Tibial nerve (tissue), 4 donors: ENCODE results near the gene NOC2L. TPM values are rescaled to one million over a fixed set of nuclear protein-coding genes. Genes with fewer than 3 reads are reported as not detected.

Experiments
- DNase-seq, 2 donors: peaks; one replicate each; pipeline ENCODE4 v3.0.0-alpha.2; 2019; ENCODE audit warnings: low spot score in 2 of 2
- H3K27ac ChIP-seq, 4 donors: fragments of 200-600 bp; sonication (generic) in 3 of 4; one replicate each; pipeline ENCODE4 v1.5.1; 2017 to 2019; ENCODE audit warnings: mild to moderate bottlenecking in 1 of 4
- H3K27me3 ChIP-seq, 2 donors: fragments of 200-600 bp; sonication (generic) in 1 of 2; one replicate each; pipeline versions ENCODE4 v1.5.1 to v1.6.0; 2017 to 2019
- H3K36me3 ChIP-seq, 3 donors: fragments of 200-600 bp; sonication (generic); one replicate each; pipeline ENCODE4 v1.5.1; 2018 to 2019
- H3K4me1 ChIP-seq, 4 donors: fragments of 200-600 bp; sonication (generic) in 3 of 4; one replicate each; pipeline ENCODE4 v1.5.1; 2017 to 2019
- H3K4me3 ChIP-seq, 4 donors: fragments of 200-600 bp; sonication (generic) in 3 of 4; one replicate each; pipeline ENCODE4 v1.5.1; 2017 to 2019; ENCODE audit warnings: mild to moderate bottlenecking in 1 of 4, moderate library complexity in 1 of 4
- H3K9me3 ChIP-seq, 4 donors: fragments of 200-600 bp; sonication (generic) in 3 of 4; one replicate each; pipeline ENCODE4 v1.5.1; 2017 to 2019
- EP300 ChIP-seq, 2 donors: sonication (generic); formaldehyde crosslinking; IDR thresholded peaks; one replicate each; pipeline ENCODE4 v1.6.1; 2017; ENCODE audit warnings: antibody characterized with exemption in 2 of 2, mild to moderate bottlenecking in 1 of 2
- POLR2A ChIP-seq, 2 donors: fragments of 450-650 bp; IDR thresholded peaks; one replicate each; pipeline ENCODE4 v1.6.1; 2017; ENCODE audit warnings: antibody characterized with exemption in 2 of 2, mild to moderate bottlenecking in 2 of 2, moderate library complexity in 2 of 2
- WGBS, 2 donors: methylation state at CpG; one replicate each; pipeline ENCODE4 v1.1.5; 2018; 5-methylcytosine and 5-hydroxymethylcytosine counted together
- total RNA-seq, 4 donors: library from RNA; depleted of rRNA; stranded (reverse); fragments of >200 nt; gene quantifications; one replicate each; pipeline ENCODE4 v1.1.0, GENCODE V29; 2016
- TF ChIP-seq, protein P1 (sequence below), 5 experiments: fragments of 200-600 bp in 3 of 5; fragments of 450-650 bp in 2 of 5; sonication (generic) in 3 of 5; IDR thresholded peaks; one replicate each; pipeline ENCODE4 v1.5.1; 2016 to 2019; ENCODE audit warnings: antibody characterized with exemption in 5 of 5, mild to moderate bottlenecking in 3 of 5, moderate library complexity in 2 of 5

Gene NOC2L
- total RNA-seq, 4 donors from 2014 or later: 28.2 to 54.0 (median 46.4) TPM

DNA sequence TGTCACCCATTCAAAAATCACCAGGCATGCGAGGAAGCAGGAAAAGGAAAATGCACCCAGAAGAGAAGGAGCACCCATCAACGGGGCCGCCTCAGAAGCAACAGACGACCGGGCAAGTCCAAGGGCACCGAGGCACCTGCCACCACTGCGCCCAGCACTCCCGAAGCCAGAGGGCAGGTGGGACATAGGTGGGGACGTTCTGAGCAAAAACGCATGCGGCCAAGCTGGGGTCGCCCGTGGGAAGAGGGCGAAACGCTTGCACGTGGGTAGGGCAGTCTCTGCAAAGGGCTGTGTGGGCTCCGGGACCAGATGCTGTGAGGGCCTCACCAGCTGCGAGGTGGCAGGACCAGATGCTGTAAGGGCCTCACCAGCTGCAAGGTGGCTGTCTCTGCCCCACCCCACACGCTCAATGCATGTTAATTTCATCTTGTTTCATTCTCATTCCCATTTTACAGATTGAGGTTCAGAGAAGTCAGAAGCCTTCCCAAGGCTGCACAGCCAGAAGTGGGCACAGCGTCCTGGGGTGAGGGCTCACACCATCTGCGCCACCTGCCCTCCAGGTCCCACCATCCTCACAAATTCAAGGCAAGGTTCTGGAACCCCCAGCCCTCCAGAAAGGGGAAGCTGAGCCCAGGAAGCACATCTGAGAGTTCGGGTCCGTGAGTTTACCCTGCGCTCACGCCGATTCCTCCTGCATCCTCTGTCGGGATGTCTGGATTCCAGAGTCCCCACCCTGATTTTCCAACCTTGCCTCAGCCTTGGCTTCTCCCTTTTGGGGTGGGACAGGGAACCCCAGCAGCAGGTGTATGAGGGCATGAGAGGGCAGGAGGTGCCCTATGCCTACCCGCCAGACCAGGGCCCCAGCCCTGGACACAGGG is 43.5 kb downstream of the NOC2L start:
- DNase-seq: no peak
- peaks cover 0 to 91% of the 10 kb centered on the region in 2 donors for H3K27me3 ChIP-seq
- no peaks in the 10 kb centered on the region for H3K36me3 ChIP-seq
- 76 to 79% methylated on average over 27 to 28 of the region's 28 CpGs for WGBS, 2 donors
- H3K9me3 ChIP-seq: no peaks in the 10 kb centered on the region
- peaks cover 0 to 26% (median 7%) of the 10 kb centered on the region in 4 donors for H3K4me1 ChIP-seq
- no peak overlapping the region for H3K27ac ChIP-seq
- TF ChIP-seq, protein P1, sequence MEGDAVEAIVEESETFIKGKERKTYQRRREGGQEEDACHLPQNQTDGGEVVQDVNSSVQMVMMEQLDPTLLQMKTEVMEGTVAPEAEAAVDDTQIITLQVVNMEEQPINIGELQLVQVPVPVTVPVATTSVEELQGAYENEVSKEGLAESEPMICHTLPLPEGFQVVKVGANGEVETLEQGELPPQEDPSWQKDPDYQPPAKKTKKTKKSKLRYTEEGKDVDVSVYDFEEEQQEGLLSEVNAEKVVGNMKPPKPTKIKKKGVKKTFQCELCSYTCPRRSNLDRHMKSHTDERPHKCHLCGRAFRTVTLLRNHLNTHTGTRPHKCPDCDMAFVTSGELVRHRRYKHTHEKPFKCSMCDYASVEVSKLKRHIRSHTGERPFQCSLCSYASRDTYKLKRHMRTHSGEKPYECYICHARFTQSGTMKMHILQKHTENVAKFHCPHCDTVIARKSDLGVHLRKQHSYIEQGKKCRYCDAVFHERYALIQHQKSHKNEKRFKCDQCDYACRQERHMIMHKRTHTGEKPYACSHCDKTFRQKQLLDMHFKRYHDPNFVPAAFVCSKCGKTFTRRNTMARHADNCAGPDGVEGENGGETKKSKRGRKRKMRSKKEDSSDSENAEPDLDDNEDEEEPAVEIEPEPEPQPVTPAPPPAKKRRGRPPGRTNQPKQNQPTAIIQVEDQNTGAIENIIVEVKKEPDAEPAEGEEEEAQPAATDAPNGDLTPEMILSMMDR (IDR thresholded peaks at IDR 0.05): no peak
- TF ChIP-seq EP300 (IDR thresholded peaks at IDR 0.05) (no peak), POLR2A (IDR thresholded peaks at IDR 0.05) (no peak)
- no peak overlapping the region for H3K4me3 ChIP-seq

DNA sequence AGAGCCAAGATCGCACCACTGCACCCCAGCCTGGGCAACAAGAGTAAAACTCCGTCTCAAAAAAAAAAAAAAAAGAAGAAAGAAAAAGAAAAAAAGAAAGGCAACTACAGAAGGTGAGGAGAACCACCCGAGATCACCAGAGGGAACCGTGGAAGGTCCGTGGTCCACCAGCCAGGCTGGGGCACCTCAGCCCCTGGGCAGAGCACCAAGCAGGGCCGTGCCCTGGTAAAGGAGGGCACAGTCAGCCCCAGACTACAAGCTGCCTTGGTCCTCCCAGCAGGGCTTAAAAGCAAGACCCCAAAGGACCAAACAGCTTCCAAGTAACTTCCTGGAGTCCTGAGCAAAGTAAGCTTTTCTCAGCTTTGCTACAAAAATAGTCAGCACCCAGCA is 44.2 kb downstream of the NOC2L start:
- H3K27ac ChIP-seq: no peak overlapping the region
- peaks cover 0 to 89% of the 10 kb centered on the region in 2 donors for H3K27me3 ChIP-seq

DNA sequence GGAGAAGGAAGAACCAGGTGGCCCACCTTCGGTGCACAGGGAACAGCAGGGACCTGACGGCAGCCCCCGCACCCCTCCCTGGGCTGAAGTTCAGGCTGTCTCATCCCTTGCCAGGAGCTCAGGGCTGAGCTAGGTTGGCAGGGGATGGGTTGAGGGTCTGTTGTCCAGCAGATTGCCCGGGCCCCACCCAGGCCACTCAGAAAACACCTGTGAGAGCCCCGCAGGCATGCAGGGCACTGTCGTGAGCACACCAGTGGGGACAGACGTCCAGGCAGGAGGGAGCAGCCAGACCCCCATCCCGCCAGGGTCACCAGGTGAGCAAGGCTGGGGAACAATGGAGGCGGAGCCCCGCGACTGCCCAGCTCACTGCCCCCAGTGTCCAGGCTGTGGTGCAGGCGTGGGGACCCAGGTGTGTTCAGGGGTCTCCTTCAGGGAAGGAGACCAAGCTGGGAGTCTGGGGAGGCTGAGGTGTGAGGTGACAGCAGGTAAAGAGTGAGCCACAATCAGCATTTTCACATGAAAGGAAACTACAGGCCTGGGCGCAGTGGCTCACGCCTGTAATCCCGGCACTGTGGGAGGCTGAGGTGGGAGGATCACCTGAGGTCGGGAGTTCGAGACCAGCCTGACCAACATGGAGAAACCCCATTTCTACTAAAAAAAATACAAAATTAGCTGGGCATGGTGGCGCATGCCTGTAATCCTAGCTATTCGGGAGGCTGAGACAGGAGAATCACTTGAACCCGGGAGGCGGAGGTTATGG is 44.7 kb downstream of the NOC2L start:
- DNase-seq: no peak
- H3K27ac ChIP-seq: no peak overlapping the region
- 81 to 83% methylated on average over 17 to 18 of the region's 21 CpGs for WGBS, 2 donors
- no peaks in the 10 kb centered on the region for H3K9me3 ChIP-seq
- no peaks in the 10 kb centered on the region for H3K36me3 ChIP-seq
- TF ChIP-seq POLR2A (IDR thresholded peaks at IDR 0.05): no peak
- TF ChIP-seq, protein P1 (IDR thresholded peaks at IDR 0.05): no peak
- TF ChIP-seq EP300 (IDR thresholded peaks at IDR 0.05): no peak
- no peak overlapping the region for H3K4me3 ChIP-seq
- H3K4me1 ChIP-seq: peaks cover 0 to 29% (median 3%) of the 10 kb centered on the region in 4 donors
- peaks cover 0 to 84% of the 10 kb centered on the region in 2 donors for H3K27me3 ChIP-seq

More for the DNA sequence above, 44.2 kb downstream of the NOC2L start:
- Histone ChIP-seq H3K36me3 (no peaks in the 10 kb centered on the region), H3K9me3 (no peaks in the 10 kb centered on the region), H3K4me3 (no peak overlapping the region), H3K4me1 (peaks cover 0 to 26% (median 3%) of the 10 kb centered on the region in 4 donors)
- DNase-seq: no peak
- TF ChIP-seq POLR2A (IDR thresholded peaks at IDR 0.05): no peak
- no peak for TF ChIP-seq EP300 (IDR thresholded peaks at IDR 0.05)
- TF ChIP-seq, protein P1 (IDR thresholded peaks at IDR 0.05): no peak
- WGBS, 2 donors: 72 to 80% methylated on average over 6 of the region's 6 CpGs

DNA sequence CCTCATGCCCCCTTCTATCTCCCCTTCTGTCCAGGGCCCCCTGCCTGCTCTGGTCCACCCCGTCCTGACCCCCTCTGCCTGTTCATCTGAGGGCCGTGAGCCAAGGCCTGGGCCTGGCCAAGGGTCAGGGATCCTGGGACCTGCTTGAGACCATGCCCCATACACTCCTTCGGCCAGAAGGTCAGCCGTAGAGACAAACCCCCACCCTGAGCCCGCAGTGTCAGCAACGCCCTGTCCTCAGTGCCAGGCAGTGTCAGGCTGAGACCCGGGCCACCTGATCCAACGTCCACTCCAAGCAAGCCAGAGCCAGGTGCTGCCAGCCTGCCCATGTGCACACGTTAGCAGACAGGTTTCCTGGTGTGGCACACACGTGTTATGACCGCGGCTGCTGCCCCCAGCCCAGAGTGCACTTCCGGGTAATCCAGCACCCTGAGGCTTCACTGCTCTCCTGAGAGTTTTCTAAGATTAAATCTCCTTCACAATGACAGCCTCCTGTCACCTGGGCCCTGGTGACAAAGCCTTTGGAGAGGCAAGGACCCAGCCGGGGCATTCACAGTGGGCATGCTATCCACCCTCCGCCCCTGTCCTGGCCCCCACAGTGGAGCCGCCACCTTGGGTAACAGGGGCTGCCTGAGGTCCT is 45.4 kb downstream of the NOC2L start:
- no peak overlapping the region for H3K27ac ChIP-seq
- H3K36me3 ChIP-seq: no peaks in the 10 kb centered on the region
- no peak overlapping the region for H3K4me3 ChIP-seq
- DNase-seq: no peak
- 60 to 69% methylated on average over 9 to 16 of the region's 16 CpGs for WGBS, 2 donors
- H3K4me1 ChIP-seq: peaks cover 0 to 29% (median 3%) of the 10 kb centered on the region in 4 donors
- peaks cover 0 to 77% of the 10 kb centered on the region in 2 donors for H3K27me3 ChIP-seq
- TF ChIP-seq, protein P1 (IDR thresholded peaks at IDR 0.05): no peak
- TF ChIP-seq EP300 (IDR thresholded peaks at IDR 0.05) (no peak), POLR2A (IDR thresholded peaks at IDR 0.05) (no peak)
- no peaks in the 10 kb centered on the region for H3K9me3 ChIP-seq
